A673 (cell line): Measurements from ENCODE around the gene ZNF528.

Source experiments
- EZH2 ChIP-seq: fragments of 200-600 bp; sonication (generic); IDR thresholded peaks from 2 replicates; pipeline ENCODE4 v1.6.1; 2017; ENCODE audit warnings: borderline replicate concordance, low read depth, mild to moderate bottlenecking, mixed read lengths, antibody characterized with exemption, low read length; ENCODE audit not compliant: poor library complexity, severe bottlenecking
- TF ChIP-seq, protein P1 (sequence below): fragments of 300-800, 200-600 bp; sonication (generic); conservative IDR thresholded peaks from 2 replicates; pipeline ENCODE4 v1.5.1; 2017; ENCODE audit warnings: low read depth, mild to moderate bottlenecking, antibody characterized with exemption, low read length, moderate library complexity, mixed read lengths

DNA sequence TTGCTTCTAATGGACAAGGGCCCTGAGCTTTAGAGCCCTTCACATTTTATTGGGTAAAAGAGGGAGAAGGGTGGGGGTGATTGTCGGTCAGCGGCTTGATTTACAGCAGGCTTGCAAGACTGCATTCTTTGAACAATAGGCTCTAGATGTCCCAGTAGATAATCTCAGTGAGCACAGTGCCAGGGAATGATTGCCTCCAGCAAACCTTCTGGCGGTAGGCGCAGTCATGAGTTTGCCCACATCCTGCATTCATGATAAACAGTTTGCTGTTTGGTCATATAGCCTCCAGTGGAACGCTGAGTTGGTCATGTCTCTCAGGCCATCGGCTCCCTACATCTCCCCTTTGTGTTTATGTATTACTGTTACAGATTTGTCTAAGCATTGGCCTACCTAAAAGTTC lies 12.6 kb downstream of the ZNF528 start:
- TF ChIP-seq, protein P1, sequence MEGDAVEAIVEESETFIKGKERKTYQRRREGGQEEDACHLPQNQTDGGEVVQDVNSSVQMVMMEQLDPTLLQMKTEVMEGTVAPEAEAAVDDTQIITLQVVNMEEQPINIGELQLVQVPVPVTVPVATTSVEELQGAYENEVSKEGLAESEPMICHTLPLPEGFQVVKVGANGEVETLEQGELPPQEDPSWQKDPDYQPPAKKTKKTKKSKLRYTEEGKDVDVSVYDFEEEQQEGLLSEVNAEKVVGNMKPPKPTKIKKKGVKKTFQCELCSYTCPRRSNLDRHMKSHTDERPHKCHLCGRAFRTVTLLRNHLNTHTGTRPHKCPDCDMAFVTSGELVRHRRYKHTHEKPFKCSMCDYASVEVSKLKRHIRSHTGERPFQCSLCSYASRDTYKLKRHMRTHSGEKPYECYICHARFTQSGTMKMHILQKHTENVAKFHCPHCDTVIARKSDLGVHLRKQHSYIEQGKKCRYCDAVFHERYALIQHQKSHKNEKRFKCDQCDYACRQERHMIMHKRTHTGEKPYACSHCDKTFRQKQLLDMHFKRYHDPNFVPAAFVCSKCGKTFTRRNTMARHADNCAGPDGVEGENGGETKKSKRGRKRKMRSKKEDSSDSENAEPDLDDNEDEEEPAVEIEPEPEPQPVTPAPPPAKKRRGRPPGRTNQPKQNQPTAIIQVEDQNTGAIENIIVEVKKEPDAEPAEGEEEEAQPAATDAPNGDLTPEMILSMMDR: no peak
- no peak for TF ChIP-seq EZH2
